Vagina (tissue), 2 donors: ENCODE data around the gene C1orf74. TPM values are rescaled to one million over a fixed set of nuclear protein-coding genes. Genes with fewer than 3 reads are reported as not detected.

Experiments used
- DNase-seq, 2 donors: peaks; one replicate each; pipeline ENCODE4 v3.0.0-alpha.2; 2017; ENCODE audit errors: extremely low spot score in 2 of 2
- H3K27ac ChIP-seq: fragments of 200-600 bp; sonication (generic); one replicate; pipeline ENCODE4 v1.5.1; 2019
- H3K27me3 ChIP-seq: fragments of 200-600 bp; sonication (generic); one replicate; pipeline ENCODE4 v1.5.1; 2019
- H3K36me3 ChIP-seq, 2 donors: fragments of 200-600 bp; sonication (generic); one replicate each; pipeline ENCODE4 v1.5.1; 2017 to 2019
- H3K4me1 ChIP-seq: fragments of 200-600 bp; sonication (generic); one replicate; pipeline ENCODE4 v1.5.1; 2019
- H3K4me3 ChIP-seq, 2 donors: fragments of 200-600 bp; sonication (generic); 1 replicate in 1 of 2; 2 replicates in 1 of 2; pipeline ENCODE4 v1.5.1; 2016 to 2019
- H3K9me3 ChIP-seq: fragments of 200-600 bp; sonication (generic); one replicate; pipeline ENCODE4 v1.5.1; 2019
- CTCF ChIP-seq, 3 experiments: fragments of 450-650 bp in 2 of 3; fragments of 200-600 bp in 1 of 3; sonication (generic) in 1 of 3; IDR thresholded peaks; one replicate each; pipeline ENCODE4 v1.5.1; 2017 to 2019; ENCODE audit warnings: antibody characterized with exemption in 3 of 3, mild to moderate bottlenecking in 2 of 3, moderate library complexity in 2 of 3
- POLR2A ChIP-seq, 2 donors: fragments of 450-650 bp; IDR thresholded peaks; one replicate each; pipeline ENCODE4 v1.6.1; 2017; ENCODE audit warnings: antibody characterized with exemption in 2 of 2, mild to moderate bottlenecking in 2 of 2, moderate library complexity in 2 of 2
- POLR2AphosphoS5 ChIP-seq, 2 donors: sonication (generic); formaldehyde crosslinking; IDR thresholded peaks; one replicate each; pipeline ENCODE4 v1.9.0; 2017; ENCODE audit warnings: antibody characterized with exemption in 2 of 2, mild to moderate bottlenecking in 2 of 2, low read depth in 1 of 2; ENCODE audit not compliant: insufficient read depth in 1 of 2
- intact Hi-C: fragments of 100-400 bp; cut with DNase I; formaldehyde crosslinking; loops from one replicate; pipeline ENCODE4 v1.15.1; 2023
- total RNA-seq: library from RNA; depleted of rRNA; stranded (reverse); fragments of >200 nt; gene quantifications from one replicate; pipeline ENCODE4 v1.2.3, GENCODE V29; 2016

Gene C1orf74
- total RNA-seq, 1 donor from 2014 or later: 2.0 TPM

GRCh38 chr1:209815490-209815889 lies 31.1 kb upstream of the C1orf74 start:
- no peaks in the 10 kb centered on the region for H3K9me3 ChIP-seq
- TF ChIP-seq POLR2A (IDR thresholded peaks at IDR 0.05): no peak
- no peak for TF ChIP-seq CTCF (IDR thresholded peaks at IDR 0.05)
- TF ChIP-seq POLR2AphosphoS5 (IDR thresholded peaks at IDR 0.05; ENCODE audit: insufficient read depth in 1 of 2, low read depth in 1 of 2): no peak
- peaks cover 11% of the 10 kb centered on the region for H3K4me1 ChIP-seq
- intact Hi-C loops: no loop called here
- no peak for DNase-seq
- peak overlapping the region; percentile 65 for H3K27ac ChIP-seq
- no peaks in the 10 kb centered on the region for H3K27me3 ChIP-seq
- H3K4me3 ChIP-seq: no peak overlapping the region
- no peaks in the 10 kb centered on the region for H3K36me3 ChIP-seq

GRCh38 chr1:209813902-209814301 lies 29.5 kb upstream of the C1orf74 start:
- no peaks in the 10 kb centered on the region for H3K27me3 ChIP-seq
- H3K4me1 ChIP-seq: peaks cover 11% of the 10 kb centered on the region

GRCh38 chr1:209810783-209811182 lies 26.4 kb upstream of the C1orf74 start:
- H3K4me1 ChIP-seq: peaks cover 17% of the 10 kb centered on the region
- no peaks in the 10 kb centered on the region for H3K9me3 ChIP-seq
- no peaks in the 10 kb centered on the region for H3K27me3 ChIP-seq
- no peak overlapping the region for H3K4me3 ChIP-seq
- DNase-seq: peak in 1 of 2 donors; percentile 25
- no peaks in the 10 kb centered on the region for H3K36me3 ChIP-seq
- TF ChIP-seq POLR2AphosphoS5 (IDR thresholded peaks at IDR 0.05; ENCODE audit: insufficient read depth in 1 of 2, low read depth in 1 of 2): no peak
- TF ChIP-seq POLR2A (IDR thresholded peaks at IDR 0.05): no peak
- no peak for TF ChIP-seq CTCF (IDR thresholded peaks at IDR 0.05)
- intact Hi-C loops: no loop called here
- no peak overlapping the region for H3K27ac ChIP-seq

More at GRCh38 chr1:209813902-209814301, 29.5 kb upstream of the C1orf74 start:
- TF ChIP-seq CTCF (IDR thresholded peaks at IDR 0.05): no peak
- TF ChIP-seq POLR2A (IDR thresholded peaks at IDR 0.05): no peak
- TF ChIP-seq POLR2AphosphoS5 (IDR thresholded peaks at IDR 0.05; ENCODE audit: insufficient read depth in 1 of 2, low read depth in 1 of 2): no peak
- Histone ChIP-seq H3K4me3 (no peak overlapping the region), H3K9me3 (no peaks in the 10 kb centered on the region), H3K27ac (no peak overlapping the region), H3K36me3 (no peaks in the 10 kb centered on the region)
- DNase-seq: no peak
- intact Hi-C loops: no loop called here

- TF ChIP-seq CTCF (IDR thresholded peaks at IDR 0.05) (no peak), POLR2AphosphoS5 (IDR thresholded peaks at IDR 0.05; ENCODE audit: insufficient read depth in 1 of 2, low read depth in 1 of 2) (no peak), POLR2A (IDR thresholded peaks at IDR 0.05) (no peak)
Observed at GRCh38 chr1:209809611-209810010, 25.3 kb upstream of the C1orf74 start.

GRCh38 chr1:209808059-209808581 lies 23.8 kb upstream of the C1orf74 start:
- DNase-seq: peak in 1 of 2 donors; percentile 79

More at GRCh38 chr1:209809611-209810010, 25.3 kb upstream of the C1orf74 start:
- Histone ChIP-seq H3K27me3 (no peaks in the 10 kb centered on the region), H3K36me3 (no peaks in the 10 kb centered on the region), H3K4me3 (no peak overlapping the region), H3K4me1 (peaks cover 6% of the 10 kb centered on the region), H3K9me3 (no peaks in the 10 kb centered on the region), H3K27ac (no peak overlapping the region)
- intact Hi-C loops: no loop called here
- DNase-seq: peak in 1 of 2 donors; percentile 40

More at GRCh38 chr1:209808059-209808581, 23.8 kb upstream of the C1orf74 start:
- H3K27me3 ChIP-seq: no peaks in the 10 kb centered on the region
- H3K27ac ChIP-seq: no peak overlapping the region
- peaks cover 13% of the 10 kb centered on the region for H3K4me1 ChIP-seq
- no peak overlapping the region for H3K4me3 ChIP-seq
- intact Hi-C loops: no loop called here
- H3K9me3 ChIP-seq: no peaks in the 10 kb centered on the region
- H3K36me3 ChIP-seq: no peaks in the 10 kb centered on the region
- TF ChIP-seq POLR2AphosphoS5 (IDR thresholded peaks at IDR 0.05; ENCODE audit: insufficient read depth in 1 of 2, low read depth in 1 of 2) (no peak), POLR2A (IDR thresholded peaks at IDR 0.05) (no peak), CTCF (IDR thresholded peaks at IDR 0.05) (no peak)
